OCI-LY7 (cell line): ENCODE data around the gene SYNPO2.

ENCODE experiments used
- EZH2phosphoT487 ChIP-seq: fragments of 200-600 bp; sonication (generic); IDR thresholded peaks from 2 replicates; pipeline ENCODE4 v1.6.1; 2018; ENCODE audit warnings: low read depth, borderline replicate concordance, mild to moderate bottlenecking, mixed run types, antibody characterized with exemption, low read length, moderate library complexity, mixed read lengths
- TF ChIP-seq, protein P1 (sequence below): fragments of 200-600 bp; sonication (generic); conservative IDR thresholded peaks from 2 replicates; pipeline ENCODE4 v1.5.1; 2014; ENCODE audit warnings: mild to moderate bottlenecking, antibody characterized with exemption, low read length, moderate library complexity, mixed read lengths

DNA sequence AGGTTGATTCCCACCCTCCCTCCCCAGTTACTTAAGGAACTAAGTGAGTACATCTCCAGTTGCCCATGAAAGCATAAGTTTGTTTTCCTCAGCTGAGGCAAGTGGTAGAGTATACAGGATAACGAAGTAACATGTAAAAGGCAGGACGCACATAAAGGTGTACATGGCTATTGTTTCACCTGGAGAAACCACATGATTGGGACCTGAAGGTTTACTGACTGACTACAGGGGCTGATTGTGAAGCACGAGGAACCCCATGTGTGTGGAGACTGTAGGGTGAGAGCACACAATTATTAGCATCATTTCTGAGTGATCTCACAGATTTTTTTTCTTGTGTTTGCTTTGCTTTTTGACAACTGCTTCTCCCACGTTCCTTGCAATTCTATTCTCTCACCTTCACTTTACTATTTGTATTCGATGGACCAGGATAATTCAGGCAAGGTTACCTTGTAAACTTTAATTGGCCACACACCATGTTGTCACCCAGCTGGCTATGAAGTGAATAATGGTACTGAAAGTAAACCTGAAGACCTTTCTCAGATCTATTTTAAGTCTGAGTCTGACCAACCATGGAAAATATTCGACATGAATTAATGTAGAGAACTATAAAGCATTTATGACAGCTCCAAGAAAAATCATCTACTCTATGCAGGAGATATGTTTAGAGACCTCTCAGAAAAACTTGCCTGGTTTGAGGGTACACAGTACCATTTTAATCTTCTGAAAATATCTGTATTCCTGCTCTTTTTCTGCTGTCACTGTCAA is 144.4 kb downstream of the SYNPO2 start:
- TF ChIP-seq, protein P1, sequence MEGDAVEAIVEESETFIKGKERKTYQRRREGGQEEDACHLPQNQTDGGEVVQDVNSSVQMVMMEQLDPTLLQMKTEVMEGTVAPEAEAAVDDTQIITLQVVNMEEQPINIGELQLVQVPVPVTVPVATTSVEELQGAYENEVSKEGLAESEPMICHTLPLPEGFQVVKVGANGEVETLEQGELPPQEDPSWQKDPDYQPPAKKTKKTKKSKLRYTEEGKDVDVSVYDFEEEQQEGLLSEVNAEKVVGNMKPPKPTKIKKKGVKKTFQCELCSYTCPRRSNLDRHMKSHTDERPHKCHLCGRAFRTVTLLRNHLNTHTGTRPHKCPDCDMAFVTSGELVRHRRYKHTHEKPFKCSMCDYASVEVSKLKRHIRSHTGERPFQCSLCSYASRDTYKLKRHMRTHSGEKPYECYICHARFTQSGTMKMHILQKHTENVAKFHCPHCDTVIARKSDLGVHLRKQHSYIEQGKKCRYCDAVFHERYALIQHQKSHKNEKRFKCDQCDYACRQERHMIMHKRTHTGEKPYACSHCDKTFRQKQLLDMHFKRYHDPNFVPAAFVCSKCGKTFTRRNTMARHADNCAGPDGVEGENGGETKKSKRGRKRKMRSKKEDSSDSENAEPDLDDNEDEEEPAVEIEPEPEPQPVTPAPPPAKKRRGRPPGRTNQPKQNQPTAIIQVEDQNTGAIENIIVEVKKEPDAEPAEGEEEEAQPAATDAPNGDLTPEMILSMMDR = no peak
- no peak for TF ChIP-seq EZH2phosphoT487
